Prostate gland (tissue), 2 donors: Measurements from ENCODE around the gene GAL.

Experiments used
- CTCF ChIP-seq, 4 experiments: fragments of 200-600 bp in 2 of 4; fragments of 450-650 bp in 2 of 4; sonication (generic) in 2 of 4; IDR thresholded peaks; 1 replicate in 3 of 4; 2 replicates in 1 of 4; pipeline ENCODE4 v1.5.1; 2016 to 2019; ENCODE audit warnings: antibody characterized with exemption in 4 of 4, mild to moderate bottlenecking in 2 of 4, moderate library complexity in 2 of 4
- POLR2A ChIP-seq: fragments of 450-650 bp; IDR thresholded peaks from one replicate; pipeline ENCODE4 v1.6.1; 2016; ENCODE audit warnings: antibody characterized with exemption, mild to moderate bottlenecking

GRCh38 chr11:68663482-68664010 lies 20.8 kb upstream of the GAL start:
- TF ChIP-seq CTCF (IDR thresholded peaks at IDR 0.05) (no peak), POLR2A (no peak)
